H9 (cell line): ENCODE results near the gene PEX1. TPM values are rescaled to one million over a fixed set of nuclear protein-coding genes. Genes with fewer than 3 reads are reported as not detected.

Source experiments
- DNase-seq: peaks from one replicate; pipeline ENCODE4 v3.0.0-alpha.2; 2017
- H2AFZ ChIP-seq: one replicate; pipeline ENCODE4 v1.6.1; 2013; ENCODE audit warnings: mild to moderate bottlenecking, low read length, control low read depth, moderate library complexity
- H2AK5ac ChIP-seq: 2 replicates; pipeline ENCODE4 v1.6.1; 2013; ENCODE audit warnings: low read length, control low read depth, mixed read lengths; ENCODE audit not compliant: insufficient read length
- H2BK120ac ChIP-seq: one replicate; pipeline ENCODE4 v1.6.1; 2013; ENCODE audit warnings: low read depth, mild to moderate bottlenecking, low read length, control low read depth, inconsistent platforms; ENCODE audit not compliant: poor library complexity, severe bottlenecking
- H2BK12ac ChIP-seq: 2 replicates; pipeline ENCODE4 v1.6.1; 2013; ENCODE audit warnings: low read length, control low read depth, mixed read lengths, low read depth; ENCODE audit not compliant: insufficient read length
- H2BK15ac ChIP-seq: 2 replicates; pipeline ENCODE4 v1.6.1; 2013; ENCODE audit warnings: low read depth, low read length, control low read depth
- H2BK20ac ChIP-seq: one replicate; pipeline ENCODE4 v1.6.1; 2013; ENCODE audit warnings: low read depth, mild to moderate bottlenecking, low read length, control low read depth, inconsistent platforms; ENCODE audit not compliant: poor library complexity, severe bottlenecking
- H2BK5ac ChIP-seq: 2 replicates; pipeline ENCODE4 v1.6.1; 2013; ENCODE audit warnings: low read length, control low read depth, mixed read lengths; ENCODE audit not compliant: insufficient read length
- H3K14ac ChIP-seq: 2 replicates; pipeline ENCODE4 v1.6.1; 2013; ENCODE audit warnings: low read length, control low read depth; ENCODE audit not compliant: insufficient read depth
- H3K18ac ChIP-seq: 2 replicates; pipeline ENCODE4 v1.6.1; 2013; ENCODE audit warnings: low read depth, mild to moderate bottlenecking, mixed read lengths, low read length, control low read depth; ENCODE audit not compliant: insufficient read length
- H3K23ac ChIP-seq: 2 replicates; pipeline ENCODE4 v1.6.1; 2013; ENCODE audit warnings: low read length, control low read depth, mixed read lengths, low read depth; ENCODE audit not compliant: insufficient read length
- H3K23me2 ChIP-seq: 2 replicates; pipeline ENCODE4 v1.6.1; 2013; ENCODE audit warnings: low read depth, mild to moderate bottlenecking, mixed read lengths, low read length, control low read depth; ENCODE audit not compliant: insufficient read length, poor library complexity, severe bottlenecking
- H3K27ac ChIP-seq: 2 replicates; pipeline ENCODE4 v1.5.1; 2013; ENCODE audit warnings: low read length, control low read depth, mixed read lengths, low read depth; ENCODE audit not compliant: insufficient read length
- H3K27me3 ChIP-seq: 2 replicates; pipeline ENCODE4 v1.6.1; 2013; ENCODE audit warnings: low read length, control low read depth, inconsistent platforms; ENCODE audit not compliant: insufficient read depth
- H3K4ac ChIP-seq: 2 replicates; pipeline ENCODE4 v1.6.1; 2013; ENCODE audit warnings: low read depth, mild to moderate bottlenecking, control low read depth, inconsistent platforms, low read length, moderate library complexity
- H3K4me1 ChIP-seq: 2 replicates; pipeline ENCODE4 v1.6.1; 2013; ENCODE audit warnings: low read length, control low read depth, inconsistent platforms; ENCODE audit not compliant: insufficient read depth
- H3K4me2 ChIP-seq: 2 replicates; pipeline ENCODE4 v1.6.1; 2013; ENCODE audit warnings: low read length, control low read depth, mixed read lengths; ENCODE audit not compliant: insufficient read length, insufficient read depth
- H3K56ac ChIP-seq: 2 replicates; pipeline ENCODE4 v1.6.1; 2013; ENCODE audit warnings: low read depth, mild to moderate bottlenecking, mixed read lengths, low read length, control low read depth; ENCODE audit not compliant: insufficient read length
- H3K79me1 ChIP-seq: 2 replicates; pipeline ENCODE4 v1.6.1; 2013; ENCODE audit warnings: low read depth, mild to moderate bottlenecking, moderate library complexity, low read length, control low read depth, inconsistent platforms; ENCODE audit not compliant: insufficient read depth, poor library complexity, severe bottlenecking
- H3K79me2 ChIP-seq: 2 replicates; pipeline ENCODE4 v1.6.1; 2013; ENCODE audit warnings: low read length, control low read depth, inconsistent platforms; ENCODE audit not compliant: insufficient read depth
- H3K9ac ChIP-seq: 2 replicates; pipeline ENCODE4 v1.6.1; 2013; ENCODE audit warnings: low read length, control low read depth, mixed read lengths; ENCODE audit not compliant: insufficient read length; ENCODE audit errors: extremely low read depth
- H3K9me3 ChIP-seq: one replicate; pipeline ENCODE4 v1.6.1; 2013; ENCODE audit warnings: low read depth, low read length, inconsistent platforms; ENCODE audit not compliant: control insufficient read depth
- H3T11ph ChIP-seq: one replicate; pipeline ENCODE4 v1.6.1; 2013; ENCODE audit warnings: mild to moderate bottlenecking, low read length, control low read depth, inconsistent platforms
- H4K20me1 ChIP-seq: one replicate; pipeline ENCODE4 v1.6.1; 2013; ENCODE audit not compliant: control insufficient read depth, insufficient read length, insufficient read depth
- H4K5ac ChIP-seq: 2 replicates; pipeline ENCODE4 v1.6.1; 2013; ENCODE audit warnings: low read depth, mild to moderate bottlenecking, mixed read lengths, low read length, control low read depth; ENCODE audit not compliant: insufficient read length
- H4K8ac ChIP-seq: replicated peaks from 2 replicates; pipeline ENCODE4 v1.6.1; 2013; ENCODE audit warnings: low read length, control low read depth, mixed read lengths, low read depth; ENCODE audit not compliant: insufficient read length
- H4K91ac ChIP-seq: 2 replicates; pipeline ENCODE4 v1.6.1; 2013; ENCODE audit warnings: low read depth, mild to moderate bottlenecking, moderate library complexity, mixed read lengths, low read length, control low read depth; ENCODE audit not compliant: insufficient read length
- H3K27ac Mint-ChIP-seq, 3 experiments: 2 replicates in 2 of 3; 3 replicates in 1 of 3; pipeline ENCODE4 v1.8.0; 2020 to 2021; ENCODE audit warnings: mixed read lengths in 3 of 3, mild to moderate bottlenecking in 1 of 3, moderate library complexity in 1 of 3
- H3K27me3 Mint-ChIP-seq: 2 replicates; pipeline ENCODE4 v1.8.0; 2021; ENCODE audit warnings: low read depth, mild to moderate bottlenecking, moderate library complexity, mixed read lengths
- H3K36me3 Mint-ChIP-seq, 3 experiments: 2 replicates in 2 of 3; 3 replicates in 1 of 3; pipeline ENCODE4 v1.8.0; 2020 to 2021; ENCODE audit warnings: low read depth in 3 of 3, mixed read lengths in 3 of 3; ENCODE audit not compliant: insufficient read depth in 1 of 3
- H3K4me1 Mint-ChIP-seq, 2 experiments: 2 replicates each; pipeline ENCODE4 v1.8.0; 2020; ENCODE audit warnings: mixed read lengths in 2 of 2
- H3K4me3 Mint-ChIP-seq, 2 experiments: 2 replicates in 1 of 2; 3 replicates in 1 of 2; pipeline ENCODE4 v1.8.0; 2020 to 2021; ENCODE audit warnings: mild to moderate bottlenecking in 2 of 2, mixed read lengths in 2 of 2, moderate library complexity in 1 of 2
- H3K9me3 Mint-ChIP-seq, 2 experiments: 2 replicates in 1 of 2; 3 replicates in 1 of 2; pipeline ENCODE4 v1.8.0; 2020; ENCODE audit warnings: mild to moderate bottlenecking in 2 of 2, mixed read lengths in 2 of 2, moderate library complexity in 1 of 2
- CTCF ChIP-seq: fragments of 200-600 bp; sonication (generic); conservative IDR thresholded peaks from 3 replicates; pipeline ENCODE4 v1.8.0; 2021; ENCODE audit warnings: antibody characterized with exemption, mild to moderate bottlenecking
- WGBS: extraction: QIAGEN DNeasy Blood & Tissue Kit; methylation state at CpG from one replicate; pipeline ENCODE4 v1.1.7; 2013; ENCODE audit warnings: missing lambda C conversion rate, low lambda C conversion rate, mixed read lengths; ENCODE audit not compliant: insufficient read length; ENCODE audit errors: extremely low coverage; 5-methylcytosine and 5-hydroxymethylcytosine counted together
- total RNA-seq: library from RNA; stranded (reverse); gene quantifications from 2 replicates; pipeline ENCODE4 v1.2.1, GENCODE V29; 2021

The PEX1 gene
- total RNA-seq, 1 experiment from 2014 or later: 21.8 TPM

DNA sequence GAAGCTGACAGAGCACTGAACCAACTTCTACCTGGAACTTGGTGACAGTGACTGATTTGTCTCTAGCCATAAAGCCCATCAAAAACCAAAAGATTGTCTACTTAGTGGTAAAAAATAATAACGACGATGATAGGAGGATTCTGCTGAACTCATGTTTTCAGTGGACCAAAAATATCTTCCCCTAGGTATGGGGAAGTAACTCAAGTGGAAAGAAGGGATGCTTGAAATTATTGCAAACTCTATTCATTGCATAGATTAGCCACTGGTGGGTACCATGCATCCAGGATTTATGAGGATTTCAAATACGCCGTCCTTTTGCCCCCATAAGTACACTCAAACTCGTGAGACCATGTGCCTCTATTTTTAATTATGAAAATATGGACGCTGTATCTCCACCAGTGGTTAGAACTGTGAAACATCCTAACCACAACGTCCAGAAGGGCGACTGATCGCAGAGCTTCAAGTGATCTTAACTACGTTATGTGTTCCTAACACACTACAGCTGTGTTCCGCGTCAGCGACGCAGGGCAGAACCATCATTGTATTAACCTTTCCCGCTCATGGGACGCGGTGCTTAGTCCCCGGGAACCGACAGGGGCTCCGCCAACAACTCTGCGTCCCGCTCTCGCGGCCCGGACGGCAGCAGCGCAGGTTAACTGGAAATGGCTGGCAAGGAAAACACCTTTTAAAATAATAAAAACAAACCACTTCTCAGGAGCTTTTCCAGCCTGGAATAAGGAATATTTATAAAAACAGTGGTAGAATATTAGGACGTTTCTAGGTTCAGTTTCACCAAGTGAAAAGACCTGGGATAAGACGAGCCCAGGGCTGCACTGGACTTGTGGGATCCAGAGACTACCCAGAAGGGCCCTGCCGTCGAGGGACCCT lies 776 bp downstream of the PEX1 start:
- Mint-ChIP-seq H3K9me3 (no peaks in the 10 kb centered on the region), H3K36me3 (peaks cover 3 to 19% (median 10%) of the 10 kb centered on the region in 3 experiments; a peak in 6 of 7 replicates), H3K27ac (peak overlapping the region in 2 of 3 experiments; percentile 20 to 94; a peak in 4 of 7 replicates), H3K27me3 (peaks cover 2% of the 10 kb centered on the region; the same call in 1 of the 2 replicates), H3K4me1 (peaks cover 16% of the 10 kb centered on the region in 2 experiments), H3K4me3 (peak overlapping the region; percentile 94 to 97)
- Histone ChIP-seq H2BK15ac (no peak overlapping the region), H2AFZ (no peak overlapping the region), H2BK120ac (no peak overlapping the region), H2BK20ac (no peak overlapping the region), H3K14ac (peak overlapping the region; percentile 94; the same call in 1 of the 2 replicates), H3K4me1 (no peaks in the 10 kb centered on the region), H3K4ac (no peak overlapping the region), H2BK12ac (no peak overlapping the region), H3T11ph (no peak overlapping the region), H3K23ac (no peak overlapping the region), H3K56ac (no peak overlapping the region), H3K23me2 (peaks cover 6% of the 10 kb centered on the region), H3K9ac (peak overlapping the region; percentile 70), H3K9me3 (no peaks in the 10 kb centered on the region), H3K79me1 (no peaks in the 10 kb centered on the region), H3K79me2 (no peaks in the 10 kb centered on the region), H4K8ac (no peak overlapping the region), H4K20me1 (peaks cover 3% of the 10 kb centered on the region), H4K91ac (no peak overlapping the region), H2BK5ac (no peak overlapping the region), H3K4me2 (peak overlapping the region; percentile 83), H3K18ac (no peak overlapping the region), H4K5ac (no peak overlapping the region), H3K27me3 (no peaks in the 10 kb centered on the region), H3K27ac (no peak overlapping the region), H2AK5ac (no peak overlapping the region)
- peak; percentile 26; the same call in 1 of the 3 replicates for TF ChIP-seq CTCF
- no CpG with 5 or more reads among the region's 31 CpGs for WGBS
- peak; percentile 54 for DNase-seq
